Uterus (tissue), 2 donors: ENCODE data around the gene NKG7.

Source experiments
- POLR2A ChIP-seq, 2 donors: fragments of 450-650 bp; IDR thresholded peaks; one replicate each; pipeline ENCODE4 v1.6.1; 2016; ENCODE audit warnings: antibody characterized with exemption in 2 of 2, mild to moderate bottlenecking in 1 of 2, moderate library complexity in 1 of 2
- TF ChIP-seq, protein P1 (sequence below), 4 experiments: fragments of 200-600 bp in 2 of 4; fragments of 450-650 bp in 2 of 4; sonication (generic) in 2 of 4; IDR thresholded peaks; one replicate each; pipeline ENCODE4 v1.5.1; 2016 to 2019; ENCODE audit warnings: antibody characterized with exemption in 4 of 4, mild to moderate bottlenecking in 2 of 4, moderate library complexity in 1 of 4

DNA sequence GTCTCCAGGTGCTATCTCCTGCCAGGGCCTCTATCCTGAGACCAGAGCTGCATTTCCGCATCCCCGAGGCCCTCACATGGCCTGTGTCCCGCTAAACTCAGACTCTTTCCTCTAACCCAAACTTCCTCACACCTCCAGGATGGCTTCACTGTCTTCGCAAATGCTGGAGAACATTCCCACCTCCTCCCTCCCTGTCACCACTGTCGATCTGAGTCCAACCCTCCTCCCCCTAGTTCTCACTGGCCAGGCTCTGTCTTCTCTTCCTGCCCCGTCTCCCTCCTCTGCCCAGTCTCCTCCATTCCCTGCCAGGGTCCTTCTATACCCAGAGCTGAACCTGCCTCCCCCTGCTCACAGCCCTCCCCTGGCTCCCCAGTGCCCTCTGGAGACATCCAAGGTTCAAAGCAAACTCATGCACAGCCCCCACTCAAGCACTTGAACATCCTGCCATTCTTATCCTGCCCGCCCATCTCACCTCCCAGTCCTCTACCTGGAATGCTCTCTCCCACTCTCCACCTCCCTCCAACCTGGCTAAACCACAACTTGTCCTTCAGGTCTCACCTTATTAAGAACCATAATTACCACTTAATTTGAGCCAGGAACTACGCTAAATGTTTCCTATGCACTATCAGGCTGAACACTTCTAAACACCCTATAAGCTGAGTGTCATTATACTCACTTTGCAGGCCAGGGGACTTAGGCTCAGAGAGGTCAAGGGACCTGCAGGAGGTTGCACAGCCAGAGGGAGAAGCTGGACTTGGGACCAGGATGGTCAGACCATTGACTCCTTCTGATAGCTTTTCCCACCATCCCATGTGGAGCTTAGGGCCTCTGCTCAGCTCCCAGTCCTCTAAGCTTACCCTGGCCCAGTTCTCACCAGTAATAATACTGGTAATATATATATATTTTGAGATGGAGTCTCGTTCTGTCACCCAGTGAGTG is 29.6 kb downstream of the NKG7 start:
- no peak for TF ChIP-seq POLR2A (IDR thresholded peaks at IDR 0.05)
- TF ChIP-seq, protein P1, sequence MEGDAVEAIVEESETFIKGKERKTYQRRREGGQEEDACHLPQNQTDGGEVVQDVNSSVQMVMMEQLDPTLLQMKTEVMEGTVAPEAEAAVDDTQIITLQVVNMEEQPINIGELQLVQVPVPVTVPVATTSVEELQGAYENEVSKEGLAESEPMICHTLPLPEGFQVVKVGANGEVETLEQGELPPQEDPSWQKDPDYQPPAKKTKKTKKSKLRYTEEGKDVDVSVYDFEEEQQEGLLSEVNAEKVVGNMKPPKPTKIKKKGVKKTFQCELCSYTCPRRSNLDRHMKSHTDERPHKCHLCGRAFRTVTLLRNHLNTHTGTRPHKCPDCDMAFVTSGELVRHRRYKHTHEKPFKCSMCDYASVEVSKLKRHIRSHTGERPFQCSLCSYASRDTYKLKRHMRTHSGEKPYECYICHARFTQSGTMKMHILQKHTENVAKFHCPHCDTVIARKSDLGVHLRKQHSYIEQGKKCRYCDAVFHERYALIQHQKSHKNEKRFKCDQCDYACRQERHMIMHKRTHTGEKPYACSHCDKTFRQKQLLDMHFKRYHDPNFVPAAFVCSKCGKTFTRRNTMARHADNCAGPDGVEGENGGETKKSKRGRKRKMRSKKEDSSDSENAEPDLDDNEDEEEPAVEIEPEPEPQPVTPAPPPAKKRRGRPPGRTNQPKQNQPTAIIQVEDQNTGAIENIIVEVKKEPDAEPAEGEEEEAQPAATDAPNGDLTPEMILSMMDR (IDR thresholded peaks at IDR 0.05): no peak
